Measurements from ENCODE around the gene FERD3L.
A peak's percentile ranks its signal among the peaks of the same experiment; 100 is the strongest.
"Not testable (repeated sequence)": the region's sequence is repeated elsewhere in the genome, so short reads cannot be mapped to it uniquely, and the experiment has no call there.

The FERD3L gene, protein sequence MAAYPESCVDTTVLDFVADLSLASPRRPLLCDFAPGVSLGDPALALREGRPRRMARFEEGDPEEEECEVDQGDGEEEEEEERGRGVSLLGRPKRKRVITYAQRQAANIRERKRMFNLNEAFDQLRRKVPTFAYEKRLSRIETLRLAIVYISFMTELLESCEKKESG

DNA sequence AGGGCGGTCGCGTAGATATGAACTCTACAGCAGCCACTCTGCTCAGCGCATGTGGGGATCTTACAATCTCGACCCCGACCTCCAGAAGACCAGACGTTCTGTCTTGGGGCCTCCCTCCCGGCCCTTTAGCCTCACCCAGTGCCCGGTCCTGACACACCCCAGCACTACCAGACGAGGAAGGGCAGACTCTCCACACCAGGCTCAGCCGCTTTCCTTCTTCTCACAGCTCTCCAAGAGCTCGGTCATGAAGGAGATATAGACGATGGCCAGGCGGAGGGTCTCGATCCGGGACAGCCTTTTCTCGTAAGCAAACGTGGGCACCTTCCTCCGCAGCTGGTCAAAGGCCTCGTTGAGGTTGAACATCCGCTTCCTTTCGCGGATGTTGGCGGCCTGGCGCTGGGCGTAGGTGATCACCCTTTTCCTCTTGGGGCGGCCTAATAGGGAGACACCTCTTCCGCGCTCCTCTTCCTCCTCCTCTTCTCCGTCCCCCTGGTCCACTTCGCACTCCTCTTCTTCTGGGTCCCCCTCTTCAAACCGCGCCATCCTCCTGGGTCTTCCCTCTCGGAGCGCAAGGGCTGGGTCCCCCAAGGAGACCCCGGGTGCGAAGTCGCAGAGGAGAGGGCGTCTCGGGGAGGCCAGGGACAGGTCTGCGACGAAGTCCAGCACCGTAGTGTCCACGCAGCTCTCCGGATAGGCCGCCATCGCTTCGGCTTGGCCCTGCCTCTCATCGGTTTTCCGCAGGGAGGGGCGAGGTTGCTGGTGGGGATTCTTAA is at the start of gene FERD3L:
FERD3L (minus strand) TSS at position 761 of the 773 bp plus-strand sequence; CDS start at position 702, 59 bp downstream.
- no peak for DNase-seq
- in situ Hi-C loops (cut with HindIII; ENCODE audit: low pct_ligation_motif_present, low pct_unique_long_range_greater_than_20kb, low sequenced_read_pairs), result no loop called here

DNA sequence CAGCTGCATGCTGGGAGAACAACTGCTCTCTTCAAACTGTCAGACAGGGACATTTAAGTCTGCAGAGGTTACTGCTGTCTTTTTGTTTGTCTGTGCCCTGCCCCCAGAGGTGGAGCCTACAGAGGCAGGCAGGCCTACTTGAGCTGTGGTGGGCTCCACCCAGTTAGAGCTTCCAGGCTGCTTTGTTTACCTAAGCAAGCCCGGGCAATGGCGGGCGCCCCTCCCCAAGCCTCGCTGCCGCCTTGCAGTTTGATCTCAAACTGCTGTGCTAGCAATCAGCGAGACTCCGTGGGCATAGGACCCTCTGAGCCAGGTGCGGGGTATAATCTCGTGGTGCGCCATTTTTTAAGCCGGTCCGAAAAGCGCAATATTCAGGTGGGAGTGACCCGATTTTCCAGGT is 49.2 kb upstream of the FERD3L start:
- in situ Hi-C loops (cut with HindIII; ENCODE audit: low pct_ligation_motif_present, low pct_unique_long_range_greater_than_20kb, low sequenced_read_pairs); DNase-seq: not testable (repeated sequence)

DNA sequence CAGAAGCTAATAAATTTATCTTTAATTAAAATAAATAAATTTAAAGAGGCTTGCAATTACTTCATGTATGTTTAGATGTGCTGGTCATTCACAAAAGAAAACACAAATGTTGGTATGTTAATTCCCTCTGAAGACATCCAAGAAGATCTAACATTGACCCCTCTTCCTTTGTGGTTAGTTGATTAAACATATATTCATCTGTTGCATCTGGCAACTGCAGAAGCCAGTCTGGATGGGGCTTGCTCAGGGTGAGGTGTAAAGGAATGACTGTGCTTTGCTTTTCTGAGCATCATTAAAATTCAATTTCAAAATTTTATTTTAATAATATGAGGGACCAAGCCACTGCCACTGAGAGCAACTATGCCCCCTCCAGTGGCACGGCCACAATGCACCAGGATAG is 36.4 kb upstream of the FERD3L start:
- in situ Hi-C loops (cut with HindIII; ENCODE audit: low pct_ligation_motif_present, low pct_unique_long_range_greater_than_20kb, low sequenced_read_pairs), result no loop called here
- no peak for DNase-seq

DNA sequence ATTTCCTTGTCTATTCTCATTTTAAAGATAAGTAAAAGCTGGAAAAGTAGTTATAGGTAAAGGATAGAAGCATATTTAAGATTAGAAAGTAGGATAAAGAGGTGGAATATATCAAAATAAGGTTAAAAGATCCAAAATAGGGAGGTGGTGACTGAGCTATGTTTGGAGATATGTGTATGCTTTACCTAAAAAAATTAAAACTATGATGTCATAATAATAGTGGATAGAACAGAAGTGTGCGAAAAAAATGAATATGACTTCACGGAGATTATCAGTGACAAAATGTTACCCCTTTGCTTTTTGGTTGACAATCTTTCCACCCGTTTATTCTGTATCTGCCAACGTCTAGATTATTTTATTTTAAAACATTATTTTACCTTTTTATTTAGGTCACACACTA is 33.4 kb upstream of the FERD3L start:
- no peak for DNase-seq
- in situ Hi-C loops (cut with HindIII; ENCODE audit: low pct_ligation_motif_present, low pct_unique_long_range_greater_than_20kb, low sequenced_read_pairs), result no loop called here

DNA sequence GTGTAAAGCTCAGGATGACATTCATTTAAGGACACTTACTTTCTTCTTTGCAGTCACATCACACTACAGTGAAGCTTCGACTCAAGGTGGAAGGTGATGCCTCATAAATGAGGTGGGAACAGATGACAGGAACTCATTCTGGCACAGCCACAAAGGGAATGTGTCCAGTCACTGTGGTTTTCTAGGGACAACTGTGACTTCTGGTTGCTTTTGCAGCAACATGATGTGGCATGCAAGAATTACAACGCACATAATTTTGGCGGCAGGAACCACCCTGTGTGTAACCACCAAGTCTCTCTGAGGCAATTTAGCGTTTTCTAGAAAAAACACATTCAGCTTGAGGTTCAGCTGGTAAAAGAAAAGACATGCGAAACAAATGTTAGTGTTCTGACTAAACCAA is 32.0 kb upstream of the FERD3L start:
- in situ Hi-C loops (cut with HindIII; ENCODE audit: low pct_ligation_motif_present, low pct_unique_long_range_greater_than_20kb, low sequenced_read_pairs), result no loop called here
- DNase-seq, result no peak

DNA sequence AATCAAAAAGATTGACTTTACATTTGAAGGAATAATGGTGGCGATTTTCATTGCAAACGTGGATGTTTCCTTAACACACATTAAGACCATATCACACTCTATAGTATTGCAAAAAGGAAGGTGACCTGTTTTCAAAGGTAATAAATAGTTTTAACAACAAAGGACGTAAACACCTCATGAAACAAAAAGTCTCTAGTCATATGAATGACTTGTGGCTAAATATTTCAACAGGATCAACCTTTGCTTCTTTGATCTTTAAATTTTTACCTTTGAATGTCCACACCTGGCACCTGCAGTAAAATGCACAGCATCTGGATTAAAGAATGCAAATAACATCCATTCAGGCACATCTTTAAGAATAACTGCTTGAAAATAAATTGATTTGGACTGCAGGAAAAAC is 30.0 kb upstream of the FERD3L start:
- DNase-seq, result no peak
- in situ Hi-C loops (cut with HindIII; ENCODE audit: low pct_ligation_motif_present, low pct_unique_long_range_greater_than_20kb, low sequenced_read_pairs), result no loop called here

DNA sequence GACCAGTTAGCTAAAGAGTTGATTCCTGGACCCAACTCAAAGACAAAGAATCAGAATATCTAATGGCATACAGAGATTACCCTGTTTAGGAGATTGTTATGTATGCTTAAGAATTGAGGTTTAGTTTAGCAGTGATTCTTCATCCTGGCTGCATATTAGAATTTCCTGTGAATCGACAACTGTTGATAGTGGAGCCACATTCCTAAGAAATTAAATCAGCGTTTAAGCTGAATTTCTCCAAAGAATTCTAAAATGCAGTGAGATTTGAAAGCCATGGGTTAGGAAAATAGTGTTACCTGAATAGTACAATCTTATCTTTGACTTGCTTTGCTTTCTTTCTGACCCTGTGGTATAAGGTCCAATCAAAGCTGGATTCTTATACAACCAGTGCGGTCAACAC is 16.4 kb upstream of the FERD3L start:
- in situ Hi-C loops (cut with HindIII; ENCODE audit: low pct_ligation_motif_present, low pct_unique_long_range_greater_than_20kb, low sequenced_read_pairs), result no loop called here
- no peak for DNase-seq

DNA sequence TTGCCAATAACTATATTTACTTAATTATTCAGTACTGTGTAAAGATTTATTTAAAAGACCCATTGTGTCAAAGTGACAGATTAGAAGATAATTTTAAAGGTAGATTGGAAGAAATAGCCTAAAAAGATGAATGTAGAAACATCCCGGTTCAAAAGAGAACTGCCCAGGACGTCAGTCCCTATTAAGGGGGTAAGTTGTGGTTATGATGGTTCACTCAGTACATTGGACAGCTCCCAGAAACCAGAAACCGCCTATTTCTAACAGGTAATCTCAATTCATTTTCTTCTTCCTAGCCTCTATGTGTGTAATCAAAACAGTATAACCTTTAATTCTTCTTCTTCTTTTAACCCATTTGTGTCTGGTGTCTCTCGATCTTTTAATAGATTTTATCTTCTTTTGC is 1.5 kb upstream of the FERD3L start:
- in situ Hi-C loops (cut with HindIII; ENCODE audit: low pct_ligation_motif_present, low pct_unique_long_range_greater_than_20kb, low sequenced_read_pairs), result no loop called here
- peak; percentile 44 for DNase-seq

DNA sequence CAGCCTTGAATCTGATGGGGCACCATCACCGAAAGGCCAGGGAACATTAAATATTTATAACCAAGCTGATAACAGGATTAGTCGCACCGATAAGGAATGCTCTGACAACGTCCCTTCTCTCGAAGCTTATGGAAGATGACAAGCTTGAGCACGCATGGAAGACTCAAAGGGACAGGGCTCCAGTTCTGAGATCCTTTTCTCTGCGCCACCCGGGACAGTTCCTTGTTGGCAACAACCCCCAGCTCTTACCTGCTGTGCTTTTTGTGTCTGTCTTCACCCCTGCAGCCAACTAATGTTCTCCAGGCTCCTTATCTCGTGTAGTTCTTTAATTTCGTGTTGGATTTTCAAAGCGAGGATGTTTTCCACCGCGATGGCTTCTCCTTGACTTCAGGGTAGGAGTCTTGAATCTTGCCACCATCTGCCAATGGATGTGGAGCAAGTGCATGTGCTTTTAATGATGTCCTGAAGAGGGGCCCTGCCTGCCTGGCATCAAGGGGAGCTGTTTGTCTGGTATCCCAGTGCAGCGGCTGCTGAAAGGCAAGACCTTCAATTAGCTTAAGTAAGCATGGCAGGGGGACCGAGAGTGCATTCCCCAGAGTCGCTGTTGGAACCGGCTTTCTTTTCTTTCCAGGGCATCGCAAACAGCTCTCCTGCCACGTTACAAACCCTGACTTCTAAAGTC is 354 bp upstream of the FERD3L start:
- DNase-seq, result no peak
- in situ Hi-C loops (cut with HindIII; ENCODE audit: low pct_ligation_motif_present, low pct_unique_long_range_greater_than_20kb, low sequenced_read_pairs), result no loop called here

DNA sequence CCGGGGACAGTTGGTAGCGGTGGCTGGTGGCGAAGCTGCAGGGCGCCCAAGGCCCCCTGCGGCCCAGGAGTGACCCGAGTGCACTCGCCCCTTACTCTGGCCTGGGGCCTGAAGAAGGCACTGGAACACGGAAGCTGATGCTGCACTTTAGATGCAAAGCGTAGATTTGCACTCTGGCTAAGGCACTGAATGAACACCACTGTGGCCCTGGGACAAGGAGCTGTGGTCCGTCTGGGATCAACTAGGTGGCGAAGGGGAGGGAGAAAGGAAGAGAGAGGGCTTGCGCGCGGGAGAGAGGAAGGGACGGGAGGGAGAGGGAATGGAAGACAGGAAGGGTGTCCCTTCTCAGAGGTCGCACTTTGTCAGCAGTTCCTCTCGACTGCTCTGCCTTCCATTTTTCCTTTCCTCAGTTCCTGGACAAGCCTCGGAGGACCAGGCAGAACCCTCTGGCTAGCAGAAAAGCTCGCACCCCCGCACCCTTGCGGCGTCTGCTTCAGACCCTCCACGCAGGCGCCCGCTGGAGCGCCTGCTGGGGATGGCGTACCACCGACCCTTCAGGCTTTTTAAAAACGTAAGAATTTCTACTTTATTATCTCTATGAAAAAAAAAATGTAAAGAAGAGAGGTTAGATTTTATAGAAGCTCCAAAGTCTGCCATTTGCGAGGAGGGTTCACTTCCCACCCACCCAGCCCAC is 1.2 kb downstream of the FERD3L start:
- DNase-seq, result no peak
- in situ Hi-C loops (cut with HindIII; ENCODE audit: low pct_ligation_motif_present, low pct_unique_long_range_greater_than_20kb, low sequenced_read_pairs), result no loop called here

DNA sequence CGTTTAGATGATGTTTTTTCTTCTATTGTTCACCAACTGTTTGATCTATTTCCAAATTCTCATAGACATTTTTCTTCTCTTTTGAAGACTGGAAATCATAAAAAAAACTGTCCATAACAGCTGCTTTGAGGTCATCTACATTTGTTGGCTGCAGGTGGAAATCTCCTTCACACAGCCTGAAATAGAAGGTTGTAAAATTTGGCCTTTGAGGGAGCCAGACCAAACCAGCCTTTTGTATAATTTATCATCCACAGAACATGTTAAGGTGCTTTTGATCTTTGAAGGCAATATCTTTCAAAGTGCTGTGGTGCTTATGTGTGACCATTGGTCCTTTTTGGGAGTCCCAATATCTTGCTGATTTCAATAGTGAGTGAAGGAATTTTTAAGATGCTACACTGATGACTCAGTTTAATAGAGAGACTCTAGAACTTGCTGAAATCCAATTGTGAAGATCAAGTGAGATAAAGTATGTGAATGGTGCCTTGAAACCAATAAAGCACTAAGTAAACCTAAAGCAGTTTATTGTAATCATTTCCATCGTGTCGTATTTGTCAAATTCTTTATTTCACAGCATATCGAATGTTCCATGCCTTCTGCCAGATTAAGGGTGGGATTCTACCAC is 5.4 kb downstream of the FERD3L start:
- in situ Hi-C loops (cut with HindIII; ENCODE audit: low pct_ligation_motif_present, low pct_unique_long_range_greater_than_20kb, low sequenced_read_pairs), result no loop called here
- DNase-seq, result no peak

DNA sequence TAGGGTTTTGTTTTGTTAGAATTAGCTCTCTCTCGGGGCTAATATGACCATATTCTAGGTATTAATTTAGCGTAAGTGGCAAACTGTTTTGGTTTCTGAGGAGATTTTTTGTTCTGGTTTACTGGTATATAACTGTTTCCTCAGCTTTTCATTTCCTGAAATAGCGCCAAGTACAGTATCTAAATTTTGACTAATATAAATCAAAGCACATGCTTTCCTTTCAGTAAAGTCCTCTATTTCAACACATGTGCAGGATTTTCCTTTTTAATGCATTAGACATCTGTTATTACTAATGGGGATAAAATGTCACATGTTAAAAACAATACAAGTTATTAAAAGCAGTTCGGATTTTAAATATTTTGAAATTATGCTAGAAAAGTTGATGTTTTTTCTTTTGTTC is 11.3 kb downstream of the FERD3L start:
- in situ Hi-C loops (cut with HindIII; ENCODE audit: low pct_ligation_motif_present, low pct_unique_long_range_greater_than_20kb, low sequenced_read_pairs), result no loop called here
- DNase-seq, result no peak

DNA sequence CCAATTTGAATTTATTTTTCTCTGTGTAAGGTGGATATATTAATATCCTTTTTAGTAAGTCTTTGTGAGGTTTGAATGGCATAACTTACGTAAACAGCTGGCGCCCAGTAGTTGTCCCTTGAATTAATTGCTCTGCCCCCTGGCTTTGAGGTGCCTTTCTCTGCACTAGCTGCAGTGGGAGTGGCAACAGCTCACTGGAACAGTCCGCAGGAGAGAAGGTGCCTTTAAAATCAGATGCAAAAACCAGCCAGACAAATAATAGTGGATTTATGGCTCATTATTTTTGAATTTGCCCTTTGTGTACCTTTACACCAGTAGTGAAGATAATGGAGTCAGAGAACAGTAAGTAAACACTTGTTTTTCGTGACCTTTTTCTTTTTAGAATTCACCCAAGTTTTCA is 11.8 kb downstream of the FERD3L start:
- DNase-seq, result no peak
- in situ Hi-C loops (cut with HindIII; ENCODE audit: low pct_ligation_motif_present, low pct_unique_long_range_greater_than_20kb, low sequenced_read_pairs), result no loop called here

DNA sequence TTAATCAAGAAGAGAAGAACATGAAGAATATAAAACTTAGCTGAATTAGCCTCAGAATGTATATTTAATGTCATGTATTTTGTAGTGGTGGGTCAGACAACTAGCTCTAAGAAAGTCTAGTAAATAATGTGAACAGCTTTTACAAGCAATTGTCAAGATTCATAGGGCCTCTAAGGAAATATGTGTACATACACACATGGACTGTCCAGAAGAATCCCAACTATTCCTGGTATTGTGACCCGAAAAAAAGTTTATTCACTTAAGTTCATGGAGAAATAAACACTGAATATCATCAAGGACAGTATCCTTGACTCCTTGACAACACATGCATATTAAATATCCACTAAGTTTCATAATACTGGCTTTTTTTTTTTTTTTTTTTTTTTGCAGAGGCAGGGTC is 16.4 kb downstream of the FERD3L start:
- no peak for DNase-seq
- in situ Hi-C loops (cut with HindIII; ENCODE audit: low pct_ligation_motif_present, low pct_unique_long_range_greater_than_20kb, low sequenced_read_pairs), result no loop called here

DNA sequence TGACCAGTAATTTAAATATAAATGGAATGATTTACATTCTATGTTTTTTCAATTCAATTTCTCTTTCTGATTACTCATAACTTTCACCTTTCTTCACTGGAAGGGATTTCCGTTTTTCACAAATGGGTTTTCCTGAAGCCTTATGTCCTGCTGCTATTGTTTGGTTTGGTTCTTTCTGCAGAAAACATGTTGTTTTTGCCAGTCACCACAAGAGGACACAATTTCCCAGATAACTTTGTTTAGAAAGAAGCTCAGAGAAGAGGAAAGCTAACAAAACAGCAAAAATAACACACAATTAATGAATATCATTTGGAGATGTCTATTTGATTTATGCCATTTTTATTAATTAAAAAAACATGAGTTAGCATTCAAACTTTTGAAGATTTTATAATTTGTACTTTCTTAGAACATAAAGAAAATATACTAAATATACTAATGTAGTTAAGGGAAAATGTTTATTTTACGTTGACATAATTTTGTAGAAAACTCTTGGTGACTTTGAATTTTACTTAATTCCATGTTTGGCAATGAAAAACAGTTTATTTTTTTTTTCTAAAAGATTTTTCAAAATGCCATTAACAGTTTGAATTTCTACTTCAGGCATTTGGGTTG is 23.1 kb downstream of the FERD3L start:
- in situ Hi-C loops (cut with HindIII; ENCODE audit: low pct_ligation_motif_present, low pct_unique_long_range_greater_than_20kb, low sequenced_read_pairs), result no loop called here
- peak; percentile 66 for DNase-seq

DNA sequence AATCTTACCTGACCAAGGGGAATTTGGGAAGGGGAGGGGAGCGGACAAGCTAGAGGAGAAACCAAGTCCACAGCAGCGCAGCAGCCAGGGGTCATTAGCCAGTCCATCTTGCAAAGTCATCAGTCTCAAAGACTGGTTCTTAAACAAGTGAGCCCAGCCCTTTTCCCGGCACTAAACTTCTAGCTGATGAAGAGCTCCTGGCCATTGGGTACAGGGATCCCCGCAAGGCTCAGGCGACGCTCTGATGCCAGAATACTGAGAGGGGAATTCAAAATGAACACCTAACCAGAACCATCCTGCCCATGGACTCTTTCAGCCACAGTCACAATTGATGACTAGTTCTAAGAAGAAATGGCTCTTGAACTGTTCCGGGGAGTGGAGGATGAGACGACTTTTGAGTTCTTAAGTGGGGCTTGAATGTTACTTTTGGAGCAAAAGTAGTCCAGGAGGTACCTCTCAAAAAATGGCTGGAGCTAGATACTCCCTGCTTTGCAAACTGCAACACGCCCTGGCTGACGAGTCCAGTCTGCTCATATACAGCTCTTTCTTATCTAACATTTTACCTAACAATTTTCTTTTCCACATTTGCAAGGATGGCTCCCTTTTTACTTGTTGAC is 25.2 kb downstream of the FERD3L start:
- DNase-seq, result no peak

DNA sequence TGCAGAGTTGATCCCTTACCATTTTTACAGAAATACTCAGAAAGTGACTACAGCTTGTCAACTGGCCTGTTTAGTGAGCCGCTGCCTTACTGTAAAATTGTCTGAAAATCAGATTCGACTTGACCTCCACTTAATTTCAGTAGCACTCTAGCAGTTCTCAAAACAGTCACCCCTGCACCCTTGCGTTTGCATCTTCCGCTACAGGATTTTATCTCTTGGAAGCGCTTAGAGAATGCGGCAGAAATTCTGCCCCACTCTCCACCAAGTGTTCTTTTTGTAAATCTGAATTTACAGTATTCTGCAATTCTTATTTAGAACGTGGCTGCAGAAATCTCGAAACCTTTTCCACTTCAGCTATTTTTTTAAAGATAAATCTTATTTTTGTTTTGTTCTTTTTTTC is 25.8 kb downstream of the FERD3L start:
- in situ Hi-C loops (cut with HindIII; ENCODE audit: low pct_ligation_motif_present, low pct_unique_long_range_greater_than_20kb, low sequenced_read_pairs), result no loop called here
- DNase-seq, result no peak

More for the DNA sequence above, 25.2 kb downstream of the FERD3L start:
- in situ Hi-C loops (cut with HindIII; ENCODE audit: low pct_ligation_motif_present, low pct_unique_long_range_greater_than_20kb, low sequenced_read_pairs), result no loop called here

Measured in ACHN (cell line).